ENCODE data around the gene ALKBH2.

DNA sequence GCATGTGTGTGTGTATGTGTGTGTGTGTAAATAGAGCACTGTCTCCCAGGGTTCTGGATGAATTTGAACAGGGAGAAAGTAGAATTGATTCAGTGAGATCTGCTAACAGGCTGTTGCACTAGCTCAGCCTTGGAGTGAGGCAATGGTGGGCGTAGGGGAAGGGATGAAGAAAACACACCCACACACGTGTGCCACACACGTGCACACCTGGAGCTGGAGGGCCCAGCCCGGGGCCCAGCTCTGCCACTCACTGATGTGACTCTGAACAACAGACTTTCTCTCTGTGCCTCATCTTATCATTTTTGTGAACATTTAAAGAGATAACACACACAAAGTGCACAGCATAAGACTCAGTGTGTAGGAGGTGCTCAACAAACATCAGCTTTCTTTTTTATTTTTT, 27.3 kb upstream of the ALKBH2 start:
- TF ChIP-seq, protein P1, sequence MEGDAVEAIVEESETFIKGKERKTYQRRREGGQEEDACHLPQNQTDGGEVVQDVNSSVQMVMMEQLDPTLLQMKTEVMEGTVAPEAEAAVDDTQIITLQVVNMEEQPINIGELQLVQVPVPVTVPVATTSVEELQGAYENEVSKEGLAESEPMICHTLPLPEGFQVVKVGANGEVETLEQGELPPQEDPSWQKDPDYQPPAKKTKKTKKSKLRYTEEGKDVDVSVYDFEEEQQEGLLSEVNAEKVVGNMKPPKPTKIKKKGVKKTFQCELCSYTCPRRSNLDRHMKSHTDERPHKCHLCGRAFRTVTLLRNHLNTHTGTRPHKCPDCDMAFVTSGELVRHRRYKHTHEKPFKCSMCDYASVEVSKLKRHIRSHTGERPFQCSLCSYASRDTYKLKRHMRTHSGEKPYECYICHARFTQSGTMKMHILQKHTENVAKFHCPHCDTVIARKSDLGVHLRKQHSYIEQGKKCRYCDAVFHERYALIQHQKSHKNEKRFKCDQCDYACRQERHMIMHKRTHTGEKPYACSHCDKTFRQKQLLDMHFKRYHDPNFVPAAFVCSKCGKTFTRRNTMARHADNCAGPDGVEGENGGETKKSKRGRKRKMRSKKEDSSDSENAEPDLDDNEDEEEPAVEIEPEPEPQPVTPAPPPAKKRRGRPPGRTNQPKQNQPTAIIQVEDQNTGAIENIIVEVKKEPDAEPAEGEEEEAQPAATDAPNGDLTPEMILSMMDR (IDR thresholded peaks at IDR 0.05 in 4 of 5, conservative IDR thresholded peaks at IDR 0.05 in 1 of 5) = no peak
- no peak for TF ChIP-seq POLR2A (IDR thresholded peaks at IDR 0.05)

Measured in gastrocnemius medialis (tissue), 4 donors.